IPS-11a (cell line): ENCODE measurements around the gene TAOK2.
"Not testable (repeated sequence)": the region's sequence is repeated elsewhere in the genome, so short reads cannot be mapped to it uniquely, and the experiment has no call there.

Experiments used
- H3K4me3 ChIP-seq: one replicate; pipeline ENCODE4 v1.5.1; 2013; ENCODE audit warnings: low read depth, low read length, control low read depth

Gene TAOK2

DNA sequence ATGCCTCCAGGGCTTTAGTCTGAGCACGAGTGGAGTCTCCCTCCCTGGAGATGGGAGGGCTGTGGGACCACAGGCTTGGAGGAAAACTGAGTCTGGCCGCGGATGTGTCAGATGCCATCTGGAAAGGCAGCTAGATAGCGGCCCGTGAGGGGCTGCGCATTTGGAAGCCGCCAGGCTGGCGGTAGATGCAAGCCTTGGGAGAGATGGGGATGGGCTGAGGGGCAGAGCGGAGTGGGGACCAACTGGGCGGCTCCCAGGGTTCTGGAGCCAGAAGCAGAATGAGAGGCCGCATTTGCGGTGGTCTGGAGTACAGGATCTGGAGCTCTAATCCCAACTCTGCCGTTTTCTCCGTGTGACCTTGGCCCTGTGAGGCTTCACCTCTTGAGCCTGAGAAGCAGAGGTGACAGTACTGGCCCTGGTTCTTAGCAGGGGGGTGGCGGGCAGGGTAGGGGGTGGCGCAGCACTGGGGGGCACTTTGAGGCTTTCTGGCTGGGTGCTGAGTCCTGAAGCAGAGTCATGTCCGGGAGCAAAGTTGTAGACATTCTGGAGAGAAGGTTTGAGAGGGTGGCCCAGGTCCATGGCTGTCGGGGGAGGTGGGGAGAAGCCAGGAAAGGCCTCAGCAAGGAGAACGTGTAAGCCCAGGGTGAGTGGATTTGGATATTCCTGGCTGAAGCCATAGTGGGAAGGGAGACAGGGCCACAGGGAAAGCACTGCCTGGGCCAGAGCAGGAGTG lies 29.1 kb downstream of the TAOK2 start:
- H3K4me3 ChIP-seq, result no peak overlapping the region

DNA sequence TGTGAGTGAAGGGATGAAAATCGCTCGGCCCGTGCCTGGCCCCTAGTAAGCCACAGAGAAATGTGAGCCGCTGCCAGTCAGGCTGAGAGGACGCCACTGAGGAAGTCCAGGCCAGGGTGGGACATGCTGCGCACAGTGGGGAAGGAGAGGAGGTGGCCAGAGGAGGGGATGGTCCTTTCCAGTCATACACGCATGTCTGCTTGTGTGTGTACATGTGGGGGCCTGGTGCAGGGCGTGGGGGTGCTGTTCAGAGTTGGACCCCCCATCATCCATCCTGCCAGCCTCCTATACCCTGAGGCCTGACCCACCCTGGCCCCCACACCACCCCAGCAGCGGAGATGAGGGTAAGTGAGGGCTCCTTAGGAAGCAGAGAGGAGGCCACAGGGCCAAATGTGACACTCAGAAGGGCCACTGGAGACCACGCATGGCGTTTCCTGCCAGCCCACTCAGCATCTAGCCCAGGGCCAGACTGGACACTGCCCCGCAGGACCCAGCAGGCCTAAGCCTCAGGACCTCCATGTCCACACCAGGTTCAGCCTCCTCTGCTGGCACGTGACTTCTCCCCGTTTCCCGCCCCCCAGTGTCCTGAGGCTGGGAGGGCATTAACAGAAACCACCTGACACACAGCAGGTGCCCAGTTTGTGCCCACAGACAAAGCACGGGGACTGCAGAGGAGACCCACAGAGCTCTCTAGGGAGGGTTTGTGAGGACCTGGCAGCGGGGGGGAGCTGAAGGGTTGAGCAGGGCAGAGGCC lies 30.2 kb downstream of the TAOK2 start:
- H3K4me3 ChIP-seq, result no peak overlapping the region

DNA sequence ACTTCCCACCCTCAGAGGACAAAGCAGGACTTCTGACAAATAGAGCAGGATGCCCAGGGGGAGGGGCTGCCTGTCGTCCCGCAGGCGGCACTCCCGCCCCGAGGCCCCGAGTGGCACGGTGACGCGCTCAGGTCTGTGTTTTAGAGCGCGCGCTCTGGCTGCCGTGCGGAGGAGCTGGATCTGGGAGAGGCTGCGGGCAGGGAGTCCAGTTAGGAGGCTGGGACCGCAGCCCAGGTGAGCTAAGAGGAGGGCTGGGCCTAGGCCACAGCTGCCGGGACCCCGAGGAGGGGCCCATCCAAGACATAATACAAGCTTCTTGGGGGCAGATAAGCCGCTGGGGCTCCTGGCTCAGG lies 30.7 kb downstream of the TAOK2 start:
- no peak overlapping the region for H3K4me3 ChIP-seq

DNA sequence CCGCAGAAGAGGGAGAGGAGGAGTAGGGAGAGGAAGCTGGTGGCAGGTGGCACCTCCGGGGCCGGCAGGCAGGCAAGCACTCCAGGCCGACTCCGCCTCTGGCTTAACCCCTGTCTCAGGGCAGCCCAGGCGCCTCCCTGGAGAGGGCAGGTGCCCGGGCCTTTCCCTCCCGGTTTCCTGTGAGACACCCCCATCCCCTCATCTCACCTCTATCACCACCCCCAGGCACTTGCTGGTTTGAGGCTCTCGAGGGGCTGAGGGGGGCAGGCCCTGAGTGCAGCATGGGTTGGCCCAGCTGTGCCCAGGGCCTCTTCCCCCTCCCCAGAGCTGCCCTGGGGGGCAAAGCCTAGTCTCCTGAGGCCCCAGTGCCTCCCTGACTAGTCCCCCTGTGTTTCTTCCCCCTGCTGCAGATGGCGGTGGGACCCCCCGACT lies 31.2 kb downstream of the TAOK2 start:
- no peak overlapping the region for H3K4me3 ChIP-seq

DNA sequence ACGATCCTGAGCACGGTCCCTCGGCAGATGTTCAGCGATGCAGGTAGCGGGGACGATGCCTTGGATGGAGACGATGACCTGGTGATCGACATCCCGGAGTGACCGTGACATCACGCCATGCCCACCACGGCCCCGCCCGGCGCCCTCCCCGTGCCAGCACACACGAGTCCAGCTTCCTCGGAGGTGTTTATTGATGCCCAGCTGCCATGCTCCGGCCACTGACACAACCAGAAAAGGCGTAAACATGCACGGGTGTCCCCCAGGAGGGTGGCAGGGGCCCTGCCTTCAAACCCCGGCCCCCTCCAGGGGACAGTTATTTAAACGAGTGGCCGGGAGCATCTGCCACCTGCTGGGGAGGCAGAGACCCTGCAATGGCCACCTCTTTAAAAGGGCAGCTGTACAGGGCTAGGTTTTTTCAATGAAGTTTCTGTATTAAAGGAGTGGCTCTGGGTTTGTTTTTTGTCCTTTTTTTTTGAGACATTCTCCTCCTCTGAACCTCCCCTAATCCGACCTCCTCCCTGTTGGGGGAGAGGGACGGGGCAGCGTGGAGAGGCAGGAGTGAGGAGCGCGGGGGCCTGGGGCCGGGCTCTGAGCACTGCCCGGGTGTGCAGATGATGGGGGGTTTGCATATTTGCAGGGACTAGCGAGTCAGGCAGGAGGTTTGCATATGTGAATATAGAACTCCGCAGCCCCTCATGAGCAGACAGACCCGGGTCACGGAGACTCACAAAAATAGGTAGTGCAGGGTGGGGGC lies 31.9 kb downstream of the TAOK2 start:
- H3K4me3 ChIP-seq, result no peak overlapping the region

DNA sequence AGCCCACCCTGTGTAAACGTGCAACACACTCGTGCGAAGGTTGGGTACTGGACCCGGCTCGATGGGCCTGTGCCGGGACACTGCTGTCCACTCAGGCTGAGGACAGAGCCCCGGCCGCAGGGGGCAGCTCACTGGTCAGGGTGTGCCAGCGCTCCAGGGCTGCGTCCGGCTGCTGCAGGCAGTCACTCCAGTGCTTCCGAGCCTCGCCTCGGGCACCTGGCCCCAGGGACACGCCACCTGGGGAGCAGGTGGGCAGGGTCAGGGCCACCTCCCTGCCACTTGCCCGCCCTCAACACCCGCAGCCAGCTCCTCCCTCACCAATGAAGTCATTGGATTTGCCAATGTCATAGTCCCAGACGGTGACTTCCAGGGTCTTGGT lies 32.4 kb downstream of the TAOK2 start:
- H3K4me3 ChIP-seq, result no peak overlapping the region

DNA sequence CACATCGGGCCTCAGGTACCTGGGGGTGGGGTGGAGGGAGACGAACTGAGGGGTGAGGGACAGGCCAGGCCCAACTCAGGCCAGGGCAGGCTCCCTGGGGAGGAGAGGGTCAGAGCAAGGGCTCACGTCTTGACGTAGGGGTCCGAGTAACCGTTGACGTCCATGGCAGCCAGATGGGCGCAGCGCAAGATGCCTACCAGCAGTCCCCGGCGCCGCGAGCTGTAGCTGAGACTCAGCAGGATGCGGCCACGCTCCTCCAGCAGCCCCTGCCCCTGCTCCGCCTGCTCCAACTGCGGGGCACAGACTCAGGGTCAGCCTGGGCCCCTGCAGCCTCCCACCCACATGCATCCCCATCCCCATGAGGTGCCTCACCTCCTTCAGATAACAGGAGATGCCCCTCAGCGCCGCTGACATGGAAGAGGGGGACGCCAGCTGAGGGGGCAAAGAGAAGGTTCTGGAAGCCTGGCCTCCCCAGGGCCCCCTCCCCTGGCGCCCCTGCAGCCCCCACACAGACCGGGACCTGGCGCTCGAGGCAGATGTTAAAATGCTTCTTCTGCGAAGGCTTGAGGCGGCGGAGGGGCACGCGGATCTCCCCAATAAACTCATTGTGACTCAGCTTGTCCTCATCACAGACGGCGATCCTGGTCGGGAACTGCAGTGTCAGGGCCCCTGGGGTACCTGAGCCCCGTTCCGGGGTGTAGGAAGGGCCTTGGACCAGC lies 33.1 kb downstream of the TAOK2 start:
- no peak overlapping the region for H3K4me3 ChIP-seq

DNA sequence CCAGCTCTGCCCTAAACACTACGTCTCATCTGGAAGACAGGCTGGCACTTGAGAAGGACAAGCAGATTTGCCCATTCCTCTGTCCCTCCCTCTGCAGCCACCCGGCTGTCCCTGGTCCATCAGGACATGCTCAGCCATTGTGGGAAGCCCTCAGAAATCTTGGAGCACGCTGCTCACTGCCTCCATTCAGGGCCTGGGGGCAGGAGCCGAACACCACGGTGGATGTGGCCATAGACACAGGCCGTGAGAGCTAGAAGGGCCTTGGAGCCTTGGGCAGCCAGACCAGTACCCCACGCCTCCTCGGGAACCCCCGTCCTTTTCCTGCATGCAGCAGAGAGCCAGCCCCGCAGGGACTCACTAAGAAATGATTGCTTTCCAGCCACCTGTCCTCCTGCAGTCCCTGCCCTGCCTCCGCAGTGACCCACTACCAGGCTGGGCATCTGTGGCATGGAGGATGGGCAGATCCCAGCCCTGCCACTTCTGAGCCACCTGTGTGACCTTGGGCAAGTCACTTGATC lies 33.8 kb downstream of the TAOK2 start:
- H3K4me3 ChIP-seq, result no peak overlapping the region

DNA sequence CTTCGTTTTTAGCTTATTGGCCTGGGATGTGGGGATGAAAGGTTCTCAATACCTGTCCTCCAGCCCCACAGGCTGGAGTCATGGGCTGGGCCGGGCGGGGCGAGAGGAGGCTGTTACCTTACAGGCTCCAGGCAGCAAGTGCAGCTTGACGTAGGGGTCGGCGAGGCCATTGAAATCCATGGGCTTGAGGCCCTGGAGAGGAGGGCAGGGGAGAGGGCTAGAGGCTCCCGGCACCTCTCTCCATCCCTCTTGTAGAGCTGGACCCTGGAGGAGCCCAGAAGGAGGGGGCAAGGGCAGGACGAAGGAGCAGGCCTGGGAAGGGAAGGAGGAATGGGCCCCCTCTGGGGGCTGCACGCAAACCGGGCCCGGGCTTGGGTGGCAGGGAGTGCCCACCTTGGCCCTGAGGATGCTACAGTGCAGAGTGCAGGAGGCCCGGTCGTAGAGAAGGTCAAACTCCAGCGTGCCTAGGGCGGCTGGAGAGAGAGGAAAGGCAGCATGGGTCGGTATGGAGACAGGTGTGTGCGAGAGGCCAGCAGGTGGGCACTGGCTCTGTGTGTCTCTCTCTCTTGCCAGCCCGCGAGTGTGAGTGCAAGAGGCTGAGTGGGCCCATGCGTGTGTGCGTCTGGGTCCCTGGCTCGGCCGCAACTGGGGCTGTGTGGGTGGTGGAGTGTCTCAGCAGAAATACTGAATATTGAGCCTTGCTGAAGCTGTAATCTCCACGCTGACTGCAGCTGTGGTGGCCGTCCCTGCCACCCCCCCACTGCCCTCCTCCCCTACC lies 35.6 kb downstream of the TAOK2 start:
- H3K4me3 ChIP-seq, result no peak overlapping the region

DNA sequence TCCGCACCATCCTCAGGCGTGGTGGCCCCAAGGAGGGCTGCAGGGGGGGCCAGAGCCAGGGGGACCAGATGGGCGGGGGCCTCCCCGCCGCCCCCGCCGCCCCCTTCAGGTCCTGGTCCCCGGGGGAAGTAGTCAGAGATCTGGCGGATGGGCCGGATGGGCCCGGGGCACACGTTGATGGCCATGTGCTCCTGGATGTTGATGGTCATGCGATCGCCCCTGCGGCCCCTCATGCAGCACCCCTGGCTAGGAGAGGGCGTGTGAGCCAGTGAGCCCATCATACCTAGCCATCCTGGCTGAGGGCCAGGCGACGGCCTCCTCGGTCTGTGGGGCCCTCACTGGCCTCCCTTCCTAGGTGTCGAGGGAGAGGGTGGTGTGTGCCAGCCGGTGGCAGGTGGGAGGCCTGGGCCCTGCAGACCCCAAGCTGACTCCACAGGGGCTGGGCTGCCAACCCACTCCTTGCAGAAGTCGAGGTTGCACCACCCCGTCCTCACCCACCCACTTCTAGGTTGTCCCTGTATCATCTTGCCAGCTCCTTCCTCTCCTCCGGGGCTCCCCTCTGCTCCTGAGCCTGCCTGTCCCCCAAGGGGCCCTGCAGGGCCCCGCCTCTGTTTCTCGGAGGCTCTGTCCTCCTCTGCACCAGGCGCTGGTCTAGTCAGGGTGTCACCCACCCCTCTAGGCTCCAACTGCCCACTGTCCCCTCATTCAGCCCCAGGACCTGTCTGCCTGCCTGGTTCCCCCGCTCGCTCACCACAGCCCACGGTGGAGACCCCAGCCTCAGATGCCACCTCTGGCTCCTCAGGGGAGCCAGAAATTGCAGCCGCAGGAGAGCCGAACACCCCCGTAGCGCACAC lies 36.5 kb downstream of the TAOK2 start:
- peak overlapping the region; percentile 35 for H3K4me3 ChIP-seq

DNA sequence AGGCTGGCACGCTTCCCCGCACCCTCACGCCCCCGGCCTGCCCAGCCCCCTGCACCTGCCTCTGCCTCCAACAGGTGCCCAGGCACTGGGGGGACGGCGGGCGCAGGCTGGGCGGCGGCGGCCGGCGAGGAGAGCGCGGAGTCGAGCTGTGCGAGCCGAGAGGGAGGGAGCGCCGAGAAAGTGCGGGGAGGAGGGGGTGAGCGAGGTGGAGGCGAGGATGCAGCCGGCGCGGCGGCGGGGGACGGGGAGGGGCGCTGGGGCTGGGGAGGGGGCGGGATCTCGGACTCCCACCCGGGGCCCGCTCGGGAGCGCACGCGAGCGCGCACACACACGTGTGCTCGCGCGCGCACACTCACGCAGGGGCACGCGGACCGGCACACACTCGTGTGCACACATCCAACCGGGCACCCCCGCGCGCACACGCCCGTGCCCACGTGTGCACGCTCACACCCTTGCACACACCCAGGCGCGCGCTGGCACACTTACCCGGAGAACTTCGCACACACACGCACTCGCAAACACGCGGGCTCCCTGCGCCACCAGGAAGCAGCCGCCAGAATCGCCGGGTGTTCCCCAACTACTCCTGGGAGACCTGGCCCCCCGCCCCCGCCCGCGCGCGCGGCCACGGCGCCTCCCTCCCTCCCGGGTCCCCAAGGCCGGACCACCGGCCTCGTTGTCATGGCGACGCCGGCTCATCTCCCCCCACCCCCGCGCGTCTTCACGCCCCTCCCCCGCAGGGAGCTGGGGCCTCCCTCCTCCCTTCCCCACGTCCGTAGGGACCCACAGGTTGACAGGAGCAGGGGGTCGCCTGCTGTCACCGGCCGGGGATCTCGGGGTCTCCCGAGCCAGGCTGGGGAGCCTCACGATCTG lies 37.4 kb downstream of the TAOK2 start, which contains the start of gene DOC2A:
TSS of gene DOC2A (minus strand) at position 184 of the 870 bp plus-strand sequence. CDS start 805 bp downstream, outside the sequence.
- peak within 1 kb of the TSS; percentile 83 for H3K4me3 ChIP-seq

DNA sequence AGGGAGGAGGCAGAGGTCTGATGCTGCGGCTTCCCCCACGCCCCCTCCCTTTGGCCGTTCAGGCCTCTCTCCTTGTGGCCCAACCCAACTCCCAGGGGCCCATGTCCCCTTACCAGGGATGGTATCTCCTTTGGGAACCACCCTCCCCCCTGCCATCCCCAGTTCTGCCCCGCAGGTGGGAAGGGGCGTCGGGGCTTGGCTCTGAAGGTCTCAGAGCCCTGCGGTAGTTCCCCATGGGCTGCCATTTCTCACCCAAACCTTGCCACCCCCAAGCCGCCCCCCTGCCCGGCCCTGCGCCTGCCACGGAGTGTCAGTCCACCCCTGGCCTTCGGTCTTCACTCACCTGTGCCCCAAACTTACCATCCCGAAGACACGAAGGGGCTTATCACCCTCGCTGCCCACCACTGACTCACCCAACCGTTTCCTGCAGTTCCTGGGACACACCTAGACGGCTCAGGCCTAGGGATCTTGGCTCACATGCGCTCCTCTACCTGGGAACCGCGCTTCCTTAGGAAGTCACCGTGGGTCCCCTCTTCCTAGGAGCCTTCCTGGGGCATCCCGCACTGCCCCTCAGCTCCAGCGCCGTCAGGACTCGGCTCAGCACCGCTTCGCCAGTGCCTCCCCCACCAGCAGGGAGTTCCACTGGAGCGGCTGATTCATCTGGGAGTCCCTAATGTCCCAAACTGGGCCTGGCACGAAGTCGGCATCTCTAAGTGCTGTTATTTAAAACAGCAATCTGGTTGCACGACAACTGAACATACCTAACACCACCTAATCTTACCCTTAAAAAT lies 38.2 kb downstream of the TAOK2 start:
- peak overlapping the region; percentile 83 for H3K4me3 ChIP-seq

DNA sequence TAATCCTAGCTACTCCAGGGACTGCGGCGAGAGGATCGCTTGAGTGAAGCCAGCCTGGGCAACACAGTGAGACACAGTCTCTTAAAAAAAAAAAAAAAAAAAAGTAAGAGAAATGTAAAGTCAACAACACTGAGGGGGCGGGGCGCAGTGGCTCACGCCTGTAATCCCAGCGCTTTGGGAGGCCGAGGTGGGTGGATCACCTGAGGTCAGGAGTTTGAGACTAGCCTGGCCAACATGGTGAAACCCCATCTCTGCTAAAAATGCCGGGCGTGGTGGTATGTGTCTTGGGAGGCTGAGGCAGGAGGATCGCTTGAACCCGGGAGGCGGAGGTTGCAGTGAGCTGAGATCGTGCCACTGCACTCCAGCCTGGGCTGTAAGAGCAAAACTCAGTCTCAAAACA lies 38.9 kb downstream of the TAOK2 start:
- H3K4me3 ChIP-seq, result not testable (repeated sequence)

DNA sequence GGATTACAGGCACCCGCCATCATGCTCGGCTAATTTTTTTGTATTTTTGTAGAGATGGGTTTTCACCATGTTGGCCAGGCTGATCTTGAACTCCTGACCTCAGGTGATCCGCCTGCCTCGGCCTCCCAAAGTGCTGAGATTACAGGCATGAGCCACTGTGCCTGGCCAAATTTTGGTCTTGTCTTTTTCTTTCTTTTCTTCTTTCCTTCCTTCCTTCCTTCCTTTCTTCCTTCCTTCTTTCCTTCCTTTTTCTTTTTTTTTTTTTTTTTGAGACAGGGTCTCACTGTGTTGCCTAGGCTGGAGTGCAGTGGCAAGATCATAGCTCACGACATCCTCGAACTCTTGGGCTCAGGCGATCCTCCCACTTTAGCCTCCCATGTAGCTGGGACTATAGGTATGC lies 41.8 kb downstream of the TAOK2 start:
- not testable (repeated sequence) for H3K4me3 ChIP-seq

DNA sequence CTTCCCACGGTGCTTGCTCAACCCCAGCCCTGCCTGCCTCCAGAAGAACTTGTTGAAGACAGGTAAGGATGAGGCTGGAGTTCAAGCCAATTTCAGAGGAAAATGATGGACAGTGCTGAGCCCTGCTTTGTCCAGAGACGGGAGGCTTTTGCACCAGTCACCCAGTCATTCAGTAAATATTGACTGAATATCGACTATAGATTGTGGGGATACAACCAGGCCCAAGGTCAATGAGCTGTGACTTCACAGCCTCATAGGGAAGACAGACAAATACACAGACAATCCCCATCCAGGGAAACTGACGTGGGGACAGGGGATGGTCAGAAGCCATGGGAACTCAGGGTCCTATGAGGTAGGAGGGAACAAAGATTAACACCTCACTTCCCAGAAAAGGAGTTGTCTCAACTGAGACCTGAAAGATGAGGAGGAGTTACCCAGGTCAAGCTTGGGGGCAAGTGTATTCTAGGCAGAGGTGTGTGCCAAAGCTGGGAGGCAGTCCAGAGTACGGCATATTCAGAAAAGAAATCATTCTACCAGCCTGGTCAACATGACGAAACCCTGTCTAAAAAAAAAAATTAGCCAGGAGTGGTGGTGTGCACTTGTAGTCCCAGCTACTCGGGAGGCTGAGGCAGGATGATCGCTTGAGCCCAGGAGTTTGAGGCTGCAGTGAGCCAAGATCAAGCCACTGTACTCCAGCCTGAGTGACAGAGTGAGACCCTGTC lies 43.0 kb downstream of the TAOK2 start:
- H3K4me3 ChIP-seq, result no peak overlapping the region

DNA sequence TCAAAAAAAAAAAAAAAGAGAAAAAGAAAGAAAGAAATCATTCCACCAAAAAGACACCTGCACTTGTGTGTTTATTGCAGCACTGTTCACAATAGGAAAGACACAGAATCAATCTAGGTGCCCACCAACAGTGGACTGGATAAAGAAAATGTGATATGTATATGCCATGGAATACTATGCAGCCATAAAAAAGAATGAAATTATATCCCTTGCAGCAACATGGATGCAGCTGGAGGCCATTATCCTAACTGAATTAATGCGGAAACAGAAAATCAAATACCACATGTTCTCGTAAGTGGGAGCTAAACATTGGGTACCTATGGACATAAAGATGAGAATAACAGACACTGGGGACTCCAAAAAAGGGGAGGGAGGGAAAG lies 43.6 kb downstream of the TAOK2 start:
- no peak overlapping the region for H3K4me3 ChIP-seq

DNA sequence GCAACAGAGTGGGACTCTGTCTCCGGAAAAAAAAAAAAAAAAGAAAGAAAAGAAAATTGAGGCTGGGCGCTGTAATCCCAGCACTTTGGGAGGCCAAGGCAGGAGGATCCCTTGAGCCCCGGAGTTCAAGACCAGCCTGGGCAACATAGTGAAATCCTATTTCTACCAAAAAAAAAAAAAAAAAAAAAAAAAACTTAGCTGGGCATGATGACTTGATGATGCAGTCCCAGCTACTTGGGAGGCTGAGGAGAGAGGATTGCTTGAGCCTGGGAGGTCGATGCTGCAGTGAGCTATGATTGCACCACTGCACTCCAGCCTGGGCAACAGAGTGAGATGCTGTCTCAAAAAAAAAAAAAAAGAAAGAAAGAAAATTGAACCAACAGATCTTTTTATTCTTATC lies 44.3 kb downstream of the TAOK2 start:
- not testable (repeated sequence) for H3K4me3 ChIP-seq
